Neutrophil (primary cell): ENCODE measurements around the gene MACF1.
"Not testable (repeated sequence)": the region's sequence is repeated elsewhere in the genome, so short reads cannot be mapped to it uniquely, and the experiment has no call there.

Experiments
- H3K27ac ChIP-seq: fragments of 200-600 bp; sonication (generic); 2 replicates; pipeline ENCODE4 v1.5.1; 2016; ENCODE audit warnings: mild to moderate bottlenecking, moderate library complexity
- H3K27me3 ChIP-seq: fragments of 200-600 bp; sonication (generic); 2 replicates; pipeline ENCODE4 v1.6.0; 2016; ENCODE audit warnings: mild to moderate bottlenecking
- H3K36me3 ChIP-seq: fragments of 200-600 bp; sonication (generic); 2 replicates; pipeline ENCODE4 v1.5.1; 2017
- H3K4me1 ChIP-seq, 2 experiments: fragments of 200-600 bp in 1 of 2; sonication (generic) in 1 of 2; 1 replicate in 1 of 2; 2 replicates in 1 of 2; pipeline versions ENCODE4 v1.5.1 to v1.6.1; 2013 to 2016; ENCODE audit warnings: low read depth in 1 of 2, low read length in 1 of 2, mild to moderate bottlenecking in 1 of 2, moderate library complexity in 1 of 2; ENCODE audit not compliant: control insufficient read depth in 1 of 2, insufficient read depth in 1 of 2
- H3K4me3 ChIP-seq, 2 experiments: fragments of 200-600 bp in 1 of 2; sonication (generic) in 1 of 2; 1 replicate in 1 of 2; 2 replicates in 1 of 2; pipeline ENCODE4 v1.5.1; 2013 to 2016; ENCODE audit warnings: low read depth in 1 of 2, low read length in 1 of 2, mild to moderate bottlenecking in 1 of 2, moderate library complexity in 1 of 2
- H3K9me3 ChIP-seq: fragments of 200-600 bp; sonication (generic); 2 replicates; pipeline ENCODE4 v1.5.1; 2016
- CTCF ChIP-seq: fragments of 200-600 bp; sonication (generic); IDR thresholded peaks from 2 replicates; pipeline ENCODE4 v1.5.1; 2016; ENCODE audit warnings: antibody characterized with exemption

The MACF1 gene

GRCh38 chr1:39509360-39510009 lies 305.0 kb downstream of the MACF1 start:
- H3K4me3 ChIP-seq: no peak overlapping the region

GRCh38 chr1:39510570-39511186 lies 306.2 kb downstream of the MACF1 start:
- not testable (repeated sequence) for H3K36me3 ChIP-seq, H3K4me3 ChIP-seq, H3K9me3 ChIP-seq, H3K27ac ChIP-seq
- Histone ChIP-seq H3K4me1 (peaks cover 9 to 25% of the 10 kb centered on the region in 2 experiments), H3K27me3 (peaks cover 58% of the 10 kb centered on the region)

More at GRCh38 chr1:39509360-39510009, 305.0 kb downstream of the MACF1 start:
- no peaks in the 10 kb centered on the region for H3K36me3 ChIP-seq
- no peak overlapping the region for H3K27ac ChIP-seq
- peaks cover 50% of the 10 kb centered on the region for H3K27me3 ChIP-seq
- H3K4me1 ChIP-seq: peaks cover 9 to 21% of the 10 kb centered on the region in 2 experiments
- H3K9me3 ChIP-seq: no peaks in the 10 kb centered on the region
- no peak for TF ChIP-seq CTCF

- H3K9me3 ChIP-seq, H3K4me3 ChIP-seq, H3K27ac ChIP-seq, H3K36me3 ChIP-seq: not testable (repeated sequence)
- H3K27me3 ChIP-seq: peaks cover 59% of the 10 kb centered on the region
- H3K4me1 ChIP-seq: peaks cover 9 to 21% of the 10 kb centered on the region in 2 experiments
Observed at GRCh38 chr1:39511477-39511876, 307.0 kb downstream of the MACF1 start.

GRCh38 chr1:39512234-39512847 lies 307.8 kb downstream of the MACF1 start:
- H3K9me3 ChIP-seq, H3K4me3 ChIP-seq, H3K36me3 ChIP-seq, H3K27ac ChIP-seq: not testable (repeated sequence)
- peaks cover 9 to 18% of the 10 kb centered on the region in 2 experiments for H3K4me1 ChIP-seq
- peaks cover 58% of the 10 kb centered on the region for H3K27me3 ChIP-seq

GRCh38 chr1:39514710-39515124 lies 310.2 kb downstream of the MACF1 start:
- not testable (repeated sequence) for H3K36me3 ChIP-seq, H3K27ac ChIP-seq
- peaks cover 36% of the 10 kb centered on the region for H3K27me3 ChIP-seq

GRCh38 chr1:39515131-39516086 lies 310.9 kb downstream of the MACF1 start:
- H3K27ac ChIP-seq, H3K4me3 ChIP-seq: not testable (repeated sequence)

More at GRCh38 chr1:39514710-39515124, 310.2 kb downstream of the MACF1 start:
- not testable (repeated sequence) for H3K9me3 ChIP-seq, H3K4me1 ChIP-seq, H3K4me3 ChIP-seq

GRCh38 chr1:39516841-39517240 lies 312.3 kb downstream of the MACF1 start:
- not testable (repeated sequence) for H3K27ac ChIP-seq, H3K4me1 ChIP-seq, H3K4me3 ChIP-seq, H3K36me3 ChIP-seq, H3K9me3 ChIP-seq
- H3K27me3 ChIP-seq: peaks cover 30% of the 10 kb centered on the region

More at GRCh38 chr1:39515131-39516086, 310.9 kb downstream of the MACF1 start:
- H3K9me3 ChIP-seq, H3K36me3 ChIP-seq, H3K4me1 ChIP-seq: not testable (repeated sequence)
- H3K27me3 ChIP-seq: peaks cover 35% of the 10 kb centered on the region

GRCh38 chr1:39517936-39518335 lies 313.4 kb downstream of the MACF1 start:
- H3K27me3 ChIP-seq: peaks cover 30% of the 10 kb centered on the region
- H3K4me1 ChIP-seq, H3K27ac ChIP-seq, H3K9me3 ChIP-seq, H3K36me3 ChIP-seq, H3K4me3 ChIP-seq: not testable (repeated sequence)

GRCh38 chr1:39519376-39519775 lies 314.9 kb downstream of the MACF1 start:
- not testable (repeated sequence) for H3K4me1 ChIP-seq, H3K36me3 ChIP-seq, H3K27ac ChIP-seq, H3K4me3 ChIP-seq, H3K9me3 ChIP-seq
- peaks cover 20% of the 10 kb centered on the region for H3K27me3 ChIP-seq

- H3K27me3 ChIP-seq, H3K9me3 ChIP-seq, H3K36me3 ChIP-seq, H3K4me3 ChIP-seq, H3K4me1 ChIP-seq, H3K27ac ChIP-seq: not testable (repeated sequence)
Observed at GRCh38 chr1:39522221-39522620, 317.7 kb downstream of the MACF1 start.
